Testis (tissue), 2 donors: ENCODE data around the gene STIM1.

Source experiments
- CTCF ChIP-seq, 3 experiments: fragments of 450-650 bp in 2 of 3; fragments of 200-600 bp in 1 of 3; sonication (generic) in 1 of 3; IDR thresholded peaks; one replicate each; pipeline ENCODE4 v1.5.1; 2016 to 2019; ENCODE audit warnings: antibody characterized with exemption in 3 of 3, mild to moderate bottlenecking in 2 of 3, moderate library complexity in 1 of 3
- POLR2A ChIP-seq: fragments of 450-650 bp; IDR thresholded peaks from one replicate; pipeline ENCODE4 v1.6.1; 2017; ENCODE audit warnings: antibody characterized with exemption, mild to moderate bottlenecking, moderate library complexity

- TF ChIP-seq CTCF (IDR thresholded peaks at IDR 0.05), result no peak
- TF ChIP-seq POLR2A, result no peak
Observed at GRCh38 chr11:3823762-3824506, 31.5 kb upstream of the STIM1 start.
